Keratinocyte (primary cell): ENCODE data around the gene SCGB1D1. TPM values are rescaled to one million over a fixed set of nuclear protein-coding genes. Genes with fewer than 3 reads are reported as not detected.

ENCODE experiments used
- DNase-seq: peaks from one replicate; pipeline ENCODE4 v3.0.0-alpha.2; 2011; ENCODE audit warnings: low read depth, missing footprints, low spot score
- FAIRE-seq: peaks from 2 replicates; lab custom pipeline; 2011; peaks lifted over from hg19 to GRCh38; lab: Jason Lieb, UNC
- H2AFZ ChIP-seq: 2 replicates; pipeline ENCODE4 v1.6.0; 2012; ENCODE audit warnings: low read length, control low read depth, inconsistent platforms; ENCODE audit not compliant: control insufficient read depth
- H3K27ac ChIP-seq: 2 replicates; pipeline ENCODE4 v1.5.1; 2011; ENCODE audit warnings: low read length; ENCODE audit not compliant: control insufficient read depth, insufficient read depth
- H3K27me3 ChIP-seq: 3 replicates; pipeline ENCODE4 v1.6.0; 2011; ENCODE audit warnings: low read length; ENCODE audit not compliant: control insufficient read depth, insufficient read depth; ENCODE audit errors: extremely low read depth
- H3K36me3 ChIP-seq, 2 experiments: 2 replicates in 1 of 2; 3 replicates in 1 of 2; pipeline ENCODE4 v1.5.1; 2011; ENCODE audit warnings: low read length in 2 of 2, mild to moderate bottlenecking in 1 of 2; ENCODE audit not compliant: control insufficient read depth in 2 of 2, insufficient read depth in 2 of 2; ENCODE audit errors: extremely low read depth in 1 of 2
- H3K4me1 ChIP-seq: 3 replicates; pipeline ENCODE4 v1.5.1; 2011; ENCODE audit warnings: low read length; ENCODE audit not compliant: control insufficient read depth, insufficient read depth; ENCODE audit errors: extremely low read depth
- H3K4me2 ChIP-seq: 3 replicates; pipeline ENCODE4 v1.6.0; 2011; ENCODE audit warnings: low read depth, low read length; ENCODE audit not compliant: control insufficient read depth, insufficient read depth; ENCODE audit errors: extremely low read depth
- H3K4me3 ChIP-seq, 3 experiments: fragments of 200-600 bp in 1 of 3; sonication (generic) in 1 of 3; 2 replicates in 2 of 3; 3 replicates in 1 of 3; pipeline ENCODE4 v1.5.1; 2011 to 2016; ENCODE audit warnings: low read length in 3 of 3, mild to moderate bottlenecking in 3 of 3, control low read depth in 2 of 3, inconsistent platforms in 1 of 3, low read depth in 1 of 3, mixed read lengths in 1 of 3, mixed run types in 1 of 3, moderate library complexity in 1 of 3; ENCODE audit not compliant: control insufficient read depth in 2 of 3, insufficient read depth in 2 of 3; ENCODE audit errors: extremely low read depth in 1 of 3
- H3K79me2 ChIP-seq: 2 replicates; pipeline ENCODE4 v1.6.0; 2012; ENCODE audit warnings: low read length; ENCODE audit not compliant: control insufficient read depth, insufficient read depth
- H3K9ac ChIP-seq: 3 replicates; pipeline ENCODE4 v1.6.0; 2011; ENCODE audit warnings: low read length; ENCODE audit not compliant: control insufficient read depth, insufficient read depth; ENCODE audit errors: extremely low read depth
- H3K9me1 ChIP-seq: 3 replicates; pipeline ENCODE4 v1.6.0; 2011; ENCODE audit warnings: low read length; ENCODE audit not compliant: control insufficient read depth, insufficient read depth; ENCODE audit errors: extremely low read depth
- H3K9me3 ChIP-seq: 2 replicates; pipeline ENCODE4 v1.5.1; 2012; ENCODE audit warnings: low read depth, low read length; ENCODE audit not compliant: control insufficient read depth
- H4K20me1 ChIP-seq: 3 replicates; pipeline ENCODE4 v1.6.0; 2011; ENCODE audit warnings: low read length; ENCODE audit not compliant: control insufficient read depth, insufficient read depth; ENCODE audit errors: extremely low read depth
- EZH2 ChIP-seq: IDR thresholded peaks from one replicate; pipeline ENCODE4 v1.6.1; 2012; ENCODE audit warnings: inconsistent platforms, mild to moderate bottlenecking, low read length, moderate library complexity
- dilution Hi-C: fragments of 300-500 bp; cut with MboI; formaldehyde crosslinking; loops from one replicate; pipeline ENCODE4 v1.7.0; 2020; ENCODE audit warnings: low sequenced_read_pairs; ENCODE audit not compliant: extremely low pct_ligation_motif_present
- polyA plus RNA-seq, 5 experiments: library from polyadenylated mRNA; depleted of rRNA in 3 of 5; stranded (reverse) in 3 of 5; stranded (forward) in 1 of 5; unstranded in 1 of 5; fragments of >200 nt; gene quantifications; 1 replicate in 1 of 5; 2 replicates in 3 of 5; 3 replicates in 1 of 5; pipeline versions ENCODE4 v1.2.1 to v1.2.3, GENCODE V29; 2011 to 2012; ENCODE audit warnings: missing spikeins in 2 of 5, low read depth in 1 of 5, low replicate concordance in 1 of 5
- TF ChIP-seq, protein P1 (sequence below), 3 experiments: IDR thresholded peaks in 1 of 3; conservative IDR thresholded peaks in 1 of 3; optimal IDR thresholded peaks in 1 of 3; 2 replicates in 2 of 3; 3 replicates in 1 of 3; pipeline versions ENCODE3 to v1.5.1; 2011; ENCODE audit warnings: low read length in 3 of 3, mild to moderate bottlenecking in 3 of 3, moderate library complexity in 2 of 3, control low read depth in 1 of 3, inconsistent platforms in 1 of 3; ENCODE audit not compliant: insufficient read depth in 2 of 3; ENCODE audit errors: extremely low read depth in 1 of 3

The SCGB1D1 gene
- polyA plus RNA-seq, 1 donor (not counting 4 experiments of a cell fraction or from before 2014, with no cell fraction given): not detected

GRCh38 chr11:62236187-62236586 is 46.2 kb downstream of the SCGB1D1 start:
- no peak for TF ChIP-seq EZH2
- TF ChIP-seq, protein P1, sequence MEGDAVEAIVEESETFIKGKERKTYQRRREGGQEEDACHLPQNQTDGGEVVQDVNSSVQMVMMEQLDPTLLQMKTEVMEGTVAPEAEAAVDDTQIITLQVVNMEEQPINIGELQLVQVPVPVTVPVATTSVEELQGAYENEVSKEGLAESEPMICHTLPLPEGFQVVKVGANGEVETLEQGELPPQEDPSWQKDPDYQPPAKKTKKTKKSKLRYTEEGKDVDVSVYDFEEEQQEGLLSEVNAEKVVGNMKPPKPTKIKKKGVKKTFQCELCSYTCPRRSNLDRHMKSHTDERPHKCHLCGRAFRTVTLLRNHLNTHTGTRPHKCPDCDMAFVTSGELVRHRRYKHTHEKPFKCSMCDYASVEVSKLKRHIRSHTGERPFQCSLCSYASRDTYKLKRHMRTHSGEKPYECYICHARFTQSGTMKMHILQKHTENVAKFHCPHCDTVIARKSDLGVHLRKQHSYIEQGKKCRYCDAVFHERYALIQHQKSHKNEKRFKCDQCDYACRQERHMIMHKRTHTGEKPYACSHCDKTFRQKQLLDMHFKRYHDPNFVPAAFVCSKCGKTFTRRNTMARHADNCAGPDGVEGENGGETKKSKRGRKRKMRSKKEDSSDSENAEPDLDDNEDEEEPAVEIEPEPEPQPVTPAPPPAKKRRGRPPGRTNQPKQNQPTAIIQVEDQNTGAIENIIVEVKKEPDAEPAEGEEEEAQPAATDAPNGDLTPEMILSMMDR (optimal IDR thresholded peaks at IDR 0.05 in 1 of 3, IDR thresholded peaks at IDR 0.05 in 1 of 3, conservative IDR thresholded peaks at IDR 0.05 in 1 of 3; ENCODE audit: extremely low read depth in 1 of 3, insufficient read depth in 2 of 3, low read length in 3 of 3): no peak
- no peak overlapping the region for H2AFZ ChIP-seq
- dilution Hi-C loops: no loop called here
- no peaks in the 10 kb centered on the region for H3K4me1 ChIP-seq
- H3K9me1 ChIP-seq: no peaks in the 10 kb centered on the region
- no peak overlapping the region for H3K9ac ChIP-seq
- no peaks in the 10 kb centered on the region for H4K20me1 ChIP-seq
- no peaks in the 10 kb centered on the region for H3K79me2 ChIP-seq
- DNase-seq: no peak
- no peak overlapping the region for H3K27ac ChIP-seq
- H3K36me3 ChIP-seq: no peaks in the 10 kb centered on the region
- H3K4me2 ChIP-seq: no peak overlapping the region
- no peaks in the 10 kb centered on the region for H3K9me3 ChIP-seq
- H3K4me3 ChIP-seq: no peak overlapping the region
- no peaks in the 10 kb centered on the region for H3K27me3 ChIP-seq
- no peak for FAIRE-seq

- Histone ChIP-seq H3K9me3 (no peaks in the 10 kb centered on the region), H2AFZ (no peak overlapping the region), H3K27me3 (no peaks in the 10 kb centered on the region), H3K27ac (no peak overlapping the region), H3K4me1 (no peaks in the 10 kb centered on the region), H3K79me2 (no peaks in the 10 kb centered on the region), H3K4me2 (no peak overlapping the region), H3K9ac (no peak overlapping the region), H3K9me1 (no peaks in the 10 kb centered on the region), H4K20me1 (no peaks in the 10 kb centered on the region), H3K36me3 (no peaks in the 10 kb centered on the region), H3K4me3 (no peak overlapping the region)
- TF ChIP-seq, protein P1 (optimal IDR thresholded peaks at IDR 0.05 in 1 of 3, IDR thresholded peaks at IDR 0.05 in 1 of 3, conservative IDR thresholded peaks at IDR 0.05 in 1 of 3; ENCODE audit: extremely low read depth in 1 of 3, insufficient read depth in 2 of 3, low read length in 3 of 3): no peak
- no peak for TF ChIP-seq EZH2
- dilution Hi-C loops: no loop called here
- DNase-seq (no peak), FAIRE-seq (no peak)
Measured at GRCh38 chr11:62237499-62237898, 47.5 kb downstream of the SCGB1D1 start.
